Ishikawa (cell line): ENCODE measurements around the gene CPNE4.

Source experiments
- EGR1 ChIP-seq: IDR thresholded peaks from 2 replicates; pipeline ENCODE4 v1.6.1; 2012
- NFIC ChIP-seq: IDR thresholded peaks from 2 replicates; pipeline ENCODE4 v1.6.1; 2012
- TAF1 ChIP-seq: IDR thresholded peaks from 2 replicates; pipeline ENCODE4 v1.6.1; 2012; ENCODE audit warnings: low read depth, mild to moderate bottlenecking
- TF ChIP-seq, protein P1 (sequence below): IDR thresholded peaks from 2 replicates; pipeline ENCODE4 v1.6.1; 2012; ENCODE audit warnings: low read depth, mild to moderate bottlenecking

DNA sequence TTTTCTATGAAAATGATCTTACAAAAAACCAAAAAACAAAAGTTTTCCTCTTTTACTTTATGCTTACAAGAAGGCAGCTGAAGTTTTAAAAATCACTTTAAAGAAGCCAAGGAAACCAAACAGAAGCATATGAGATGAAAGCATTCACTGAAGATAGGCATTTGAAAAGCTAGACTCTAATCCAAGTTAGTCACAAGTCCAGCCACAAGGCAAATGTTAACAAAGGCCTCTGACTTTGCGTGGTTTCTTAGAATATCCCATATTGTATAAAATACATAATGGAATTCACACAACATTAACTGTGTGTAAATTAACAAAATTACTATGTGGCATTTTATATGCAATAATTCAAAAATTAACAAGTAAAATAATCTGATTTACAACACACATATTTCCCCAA, 549.7 kb downstream of the CPNE4 start:
- TF ChIP-seq EGR1 (no peak), TAF1 (no peak), NFIC (no peak)
- TF ChIP-seq, protein P1, sequence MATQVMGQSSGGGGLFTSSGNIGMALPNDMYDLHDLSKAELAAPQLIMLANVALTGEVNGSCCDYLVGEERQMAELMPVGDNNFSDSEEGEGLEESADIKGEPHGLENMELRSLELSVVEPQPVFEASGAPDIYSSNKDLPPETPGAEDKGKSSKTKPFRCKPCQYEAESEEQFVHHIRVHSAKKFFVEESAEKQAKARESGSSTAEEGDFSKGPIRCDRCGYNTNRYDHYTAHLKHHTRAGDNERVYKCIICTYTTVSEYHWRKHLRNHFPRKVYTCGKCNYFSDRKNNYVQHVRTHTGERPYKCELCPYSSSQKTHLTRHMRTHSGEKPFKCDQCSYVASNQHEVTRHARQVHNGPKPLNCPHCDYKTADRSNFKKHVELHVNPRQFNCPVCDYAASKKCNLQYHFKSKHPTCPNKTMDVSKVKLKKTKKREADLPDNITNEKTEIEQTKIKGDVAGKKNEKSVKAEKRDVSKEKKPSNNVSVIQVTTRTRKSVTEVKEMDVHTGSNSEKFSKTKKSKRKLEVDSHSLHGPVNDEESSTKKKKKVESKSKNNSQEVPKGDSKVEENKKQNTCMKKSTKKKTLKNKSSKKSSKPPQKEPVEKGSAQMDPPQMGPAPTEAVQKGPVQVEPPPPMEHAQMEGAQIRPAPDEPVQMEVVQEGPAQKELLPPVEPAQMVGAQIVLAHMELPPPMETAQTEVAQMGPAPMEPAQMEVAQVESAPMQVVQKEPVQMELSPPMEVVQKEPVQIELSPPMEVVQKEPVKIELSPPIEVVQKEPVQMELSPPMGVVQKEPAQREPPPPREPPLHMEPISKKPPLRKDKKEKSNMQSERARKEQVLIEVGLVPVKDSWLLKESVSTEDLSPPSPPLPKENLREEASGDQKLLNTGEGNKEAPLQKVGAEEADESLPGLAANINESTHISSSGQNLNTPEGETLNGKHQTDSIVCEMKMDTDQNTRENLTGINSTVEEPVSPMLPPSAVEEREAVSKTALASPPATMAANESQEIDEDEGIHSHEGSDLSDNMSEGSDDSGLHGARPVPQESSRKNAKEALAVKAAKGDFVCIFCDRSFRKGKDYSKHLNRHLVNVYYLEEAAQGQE, result no peak
